ENCODE data around the gene IQSEC3.

DNA sequence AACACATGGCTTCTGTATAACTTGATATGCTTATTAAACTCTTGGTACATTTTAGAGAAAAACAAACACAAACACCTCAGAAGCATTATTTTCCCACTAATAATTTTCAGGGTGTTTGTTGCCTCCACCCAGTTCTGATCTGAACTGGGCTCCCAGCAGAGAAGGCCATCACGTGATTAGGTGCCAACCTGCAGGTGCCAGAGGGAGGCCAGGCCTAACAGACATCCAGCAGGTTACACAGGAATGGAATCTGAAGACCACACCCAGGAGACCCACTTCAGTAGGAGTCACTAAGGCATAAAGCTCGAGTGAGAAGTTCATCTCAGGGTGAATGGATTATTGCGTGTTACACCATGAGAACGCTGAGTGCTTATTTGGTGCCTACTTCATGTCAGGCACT lies 138.5 kb downstream of the IQSEC3 start:
- TF ChIP-seq POLR2A (IDR thresholded peaks at IDR 0.05; ENCODE audit: low read length) (no peak), GATA1 (IDR thresholded peaks at IDR 0.05; ENCODE audit: low read depth, low read length) (no peak)

Measured in erythroblast (primary cell).